Hepatocyte (in vitro differentiated cells): Measurements from ENCODE around the gene SOX18. TPM values are rescaled to one million over a fixed set of nuclear protein-coding genes. Genes with fewer than 3 reads are reported as not detected.

Source experiments
- DNase-seq: peaks from one replicate; pipeline ENCODE4 v3.0.0-alpha.2; 2016; ENCODE audit warnings: low spot score
- H2AFZ ChIP-seq: fragments of 200-600 bp; sonication (generic); 2 replicates; pipeline ENCODE4 v1.6.0; 2016; ENCODE audit warnings: antibody characterized with exemption, mild to moderate bottlenecking
- H3K27ac ChIP-seq: fragments of 200-600 bp; sonication (generic); 2 replicates; pipeline ENCODE4 v1.5.1; 2016; ENCODE audit warnings: mild to moderate bottlenecking
- H3K27me3 ChIP-seq: fragments of 200-600 bp; sonication (generic); 2 replicates; pipeline ENCODE4 v1.6.1; 2016
- H3K36me3 ChIP-seq: fragments of 200-600 bp; sonication (generic); replicated peaks from 2 replicates; pipeline ENCODE4 v1.5.1; 2016; ENCODE audit warnings: low read depth; ENCODE audit not compliant: insufficient read depth
- H3K4me1 ChIP-seq: fragments of 200-600 bp; sonication (generic); 2 replicates; pipeline ENCODE4 v1.5.1; 2016; ENCODE audit warnings: mild to moderate bottlenecking, moderate library complexity; ENCODE audit not compliant: insufficient read depth
- H3K4me2 ChIP-seq: fragments of 200-600 bp; sonication (generic); 2 replicates; pipeline ENCODE4 v1.6.0; 2016
- H3K4me3 ChIP-seq: fragments of 200-600 bp; sonication (generic); 2 replicates; pipeline ENCODE4 v1.5.1; 2016; ENCODE audit warnings: mild to moderate bottlenecking
- H3K79me2 ChIP-seq: fragments of 200-600 bp; sonication (generic); 2 replicates; pipeline ENCODE4 v1.6.0; 2017; ENCODE audit warnings: mild to moderate bottlenecking
- H3K9me2 ChIP-seq: fragments of 200-600 bp; sonication (generic); replicated peaks from 2 replicates; pipeline ENCODE4 v1.6.0; 2017; ENCODE audit warnings: mild to moderate bottlenecking; ENCODE audit not compliant: insufficient read depth
- H3K9me3 ChIP-seq: fragments of 200-600 bp; sonication (generic); 2 replicates; pipeline ENCODE4 v1.5.1; 2016; ENCODE audit warnings: low read depth, mild to moderate bottlenecking
- H4K20me1 ChIP-seq: fragments of 200-600 bp; sonication (generic); 2 replicates; pipeline ENCODE4 v1.6.0; 2016; ENCODE audit warnings: mild to moderate bottlenecking; ENCODE audit not compliant: insufficient read depth, poor library complexity, severe bottlenecking
- CTCF ChIP-seq: fragments of 200-600 bp; sonication (generic); IDR thresholded peaks from 2 replicates; pipeline ENCODE4 v1.5.1; 2016; ENCODE audit warnings: antibody characterized with exemption, mild to moderate bottlenecking; ENCODE audit not compliant: poor library complexity
- EZH2 ChIP-seq: fragments of 200-600 bp; sonication (generic); IDR thresholded peaks from 2 replicates; pipeline ENCODE4 v1.6.1; 2016; ENCODE audit warnings: antibody characterized with exemption, mild to moderate bottlenecking, borderline replicate concordance
- EZH2phosphoT487 ChIP-seq: fragments of 200-600 bp; sonication (generic); IDR thresholded peaks from one replicate; pipeline ENCODE4 v1.6.1; 2018; ENCODE audit warnings: antibody characterized with exemption, mild to moderate bottlenecking, low read depth, moderate library complexity; ENCODE audit not compliant: unreplicated experiment, severe bottlenecking
- WGBS: methylation state at CpG from one replicate; pipeline ENCODE4 v1.1.6; 2016; ENCODE audit warnings: low lambda C conversion rate; ENCODE audit errors: missing lambda C conversion rate; 5-methylcytosine and 5-hydroxymethylcytosine counted together
- polyA plus RNA-seq: library from polyadenylated mRNA; unstranded; fragments of >200 nt; fragmentation: Nextera tagmentation; extraction: Ambion mirVana; gene quantifications from 2 replicates; pipeline ENCODE4 v1.2.1, GENCODE V29; 2016
- total RNA-seq: library from RNA; depleted of rRNA; stranded (reverse); fragments of >200 nt; gene quantifications from 2 replicates; pipeline ENCODE4 v1.2.3, GENCODE V29; 2014

The SOX18 gene
- total and polyA plus RNA-seq, 2 experiments from 2014 or later, result 2.0 TPM; not detected in 1

- TF ChIP-seq EZH2phosphoT487, result no peak
- no peak for TF ChIP-seq EZH2
- no peak for TF ChIP-seq CTCF
- Histone ChIP-seq H3K36me3 (no peaks in the 10 kb centered on the region), H4K20me1 (no peaks in the 10 kb centered on the region), H3K27me3 (peaks cover 9% of the 10 kb centered on the region), H2AFZ (no peak overlapping the region), H3K9me3 (no peaks in the 10 kb centered on the region), H3K4me2 (no peak overlapping the region), H3K4me3 (no peak overlapping the region), H3K27ac (no peak overlapping the region), H3K79me2 (no peaks in the 10 kb centered on the region), H3K9me2 (no peaks in the 10 kb centered on the region), H3K4me1 (no peaks in the 10 kb centered on the region)
- 89% methylated on average over 11 of the region's 11 CpGs for WGBS
- DNase-seq, result no peak
These were observed 46.5 kb upstream of the SOX18 start for GRCh38 chr20:64095927-64096326.

GRCh38 chr20:64095455-64095854, 46.0 kb upstream of the SOX18 start:
- Histone ChIP-seq H3K79me2 (no peaks in the 10 kb centered on the region), H3K4me3 (no peak overlapping the region), H3K9me2 (no peaks in the 10 kb centered on the region), H3K4me2 (no peak overlapping the region), H3K27ac (no peak overlapping the region), H2AFZ (no peak overlapping the region), H3K27me3 (peaks cover 4% of the 10 kb centered on the region), H3K4me1 (no peaks in the 10 kb centered on the region), H3K36me3 (no peaks in the 10 kb centered on the region), H3K9me3 (no peaks in the 10 kb centered on the region), H4K20me1 (no peaks in the 10 kb centered on the region)
- 81% methylated on average over 4 of the region's 4 CpGs for WGBS
- no peak for DNase-seq
- no peak for TF ChIP-seq EZH2
- no peak for TF ChIP-seq EZH2phosphoT487
- TF ChIP-seq CTCF, result no peak

GRCh38 chr20:64093013-64093503, 43.6 kb upstream of the SOX18 start:
- H4K20me1 ChIP-seq, result no peaks in the 10 kb centered on the region
- no peak overlapping the region for H3K27ac ChIP-seq
- TF ChIP-seq CTCF (no peak), EZH2phosphoT487 (no peak), EZH2 (no peak)
- no peak for DNase-seq
- no peaks in the 10 kb centered on the region for H3K9me3 ChIP-seq
- H3K27me3 ChIP-seq, result no peaks in the 10 kb centered on the region
- no peaks in the 10 kb centered on the region for H3K9me2 ChIP-seq
- H2AFZ ChIP-seq, result no peak overlapping the region
- no peaks in the 10 kb centered on the region for H3K4me1 ChIP-seq
- no peak overlapping the region for H3K4me2 ChIP-seq
- WGBS, result 69% methylated on average over 9 of the region's 9 CpGs
- H3K4me3 ChIP-seq, result no peak overlapping the region
- H3K36me3 ChIP-seq, result no peaks in the 10 kb centered on the region
- H3K79me2 ChIP-seq, result no peaks in the 10 kb centered on the region
